Natural killer cell (primary cell): ENCODE measurements around the gene LMAN2. TPM values are rescaled to one million over a fixed set of nuclear protein-coding genes. Genes with fewer than 3 reads are reported as not detected.
A peak's percentile ranks its signal among the peaks of the same experiment; 100 is the strongest.
"Not testable (repeated sequence)": the region's sequence is repeated elsewhere in the genome, so short reads cannot be mapped to it uniquely, and the experiment has no call there.

Experiments used
- ATAC-seq, 3 donors: fragments of 150-1000 bp in 2 of 3; fragments of 200-7000 bp in 1 of 3; cut with Tn5 transposase; 1 replicate in 1 of 3; 2 replicates in 2 of 3; pipeline ENCODE4 v1.10.0; 2021; ENCODE audit warnings: mild to moderate bottlenecking in 2 of 3, moderate library complexity in 2 of 3
- DNase-seq, 2 donors: peaks; one replicate each; pipeline versions ENCODE4 v3.0.0 to v3.0.0-alpha.2; 2013 to 2021; ENCODE audit warnings: mixed read lengths in 1 of 2
- H3K27ac ChIP-seq: one replicate; pipeline ENCODE4 v1.5.1; 2013; ENCODE audit warnings: mild to moderate bottlenecking, low read length
- H3K27me3 ChIP-seq: one replicate; pipeline ENCODE4 v1.6.1; 2013; ENCODE audit warnings: low read length; ENCODE audit not compliant: control insufficient read depth, insufficient read depth
- H3K36me3 ChIP-seq: one replicate; pipeline ENCODE4 v1.6.1; 2013; ENCODE audit warnings: low read length; ENCODE audit not compliant: control insufficient read depth, insufficient read depth
- H3K4me1 ChIP-seq: one replicate; pipeline ENCODE4 v1.6.1; 2013; ENCODE audit warnings: low read length; ENCODE audit not compliant: control insufficient read depth, insufficient read depth
- H3K4me3 ChIP-seq: one replicate; pipeline ENCODE4 v1.5.1; 2013; ENCODE audit warnings: low read length
- H3K9me3 ChIP-seq: one replicate; pipeline ENCODE4 v1.6.1; 2013; ENCODE audit warnings: low read length; ENCODE audit not compliant: control insufficient read depth, insufficient read depth
- H3K27ac Mint-ChIP-seq, 2 donors: one replicate each; pipeline ENCODE4 v1.8.0; 2022; ENCODE audit warnings: mild to moderate bottlenecking in 2 of 2, mixed read lengths in 2 of 2, moderate library complexity in 1 of 2
- H3K27me3 Mint-ChIP-seq, 2 donors: one replicate each; pipeline ENCODE4 v1.8.0; 2022; ENCODE audit warnings: low read depth in 2 of 2, mixed read lengths in 2 of 2
- H3K36me3 Mint-ChIP-seq: one replicate; pipeline ENCODE4 v1.8.0; 2022; ENCODE audit warnings: mixed read lengths
- H3K4me1 Mint-ChIP-seq, 2 donors: one replicate each; pipeline ENCODE4 v1.8.0; 2022; ENCODE audit warnings: mixed read lengths in 2 of 2
- H3K4me3 Mint-ChIP-seq: one replicate; pipeline ENCODE4 v1.8.0; 2022; ENCODE audit warnings: mild to moderate bottlenecking, moderate library complexity, mixed read lengths
- H3K9me3 Mint-ChIP-seq, 2 donors: one replicate each; pipeline ENCODE4 v1.8.0; 2022; ENCODE audit warnings: mixed read lengths in 2 of 2
- WGBS: methylation state at CpG from one replicate; pipeline ENCODE4 v1.1.7; 2013; ENCODE audit warnings: missing lambda C conversion rate; ENCODE audit not compliant: insufficient coverage; 5-methylcytosine and 5-hydroxymethylcytosine counted together
- intact Hi-C: fragments of 100-400 bp; cut with micrococcal nuclease; formaldehyde crosslinking; loops from one replicate; pipeline ENCODE4 v1.14.2; 2022
- total RNA-seq, 4 donors: library from RNA; stranded (reverse); fragments of 120-200 nt in 1 of 4; gene quantifications; one replicate each; pipeline versions ENCODE4 v1.2.3 to v1.2.4, GENCODE V29; 2013 to 2022
- TF ChIP-seq, protein P1 (sequence below): fragments of 200-600 bp; IDR thresholded peaks from one replicate; pipeline ENCODE4 v1.8.0; 2022; ENCODE audit warnings: antibody characterized with exemption

The LMAN2 gene
- total RNA-seq, 3 donors from 2014 or later (not counting 1 experiment from before 2014, with no cell fraction given), result 112 to 124 (median 114) TPM

DNA sequence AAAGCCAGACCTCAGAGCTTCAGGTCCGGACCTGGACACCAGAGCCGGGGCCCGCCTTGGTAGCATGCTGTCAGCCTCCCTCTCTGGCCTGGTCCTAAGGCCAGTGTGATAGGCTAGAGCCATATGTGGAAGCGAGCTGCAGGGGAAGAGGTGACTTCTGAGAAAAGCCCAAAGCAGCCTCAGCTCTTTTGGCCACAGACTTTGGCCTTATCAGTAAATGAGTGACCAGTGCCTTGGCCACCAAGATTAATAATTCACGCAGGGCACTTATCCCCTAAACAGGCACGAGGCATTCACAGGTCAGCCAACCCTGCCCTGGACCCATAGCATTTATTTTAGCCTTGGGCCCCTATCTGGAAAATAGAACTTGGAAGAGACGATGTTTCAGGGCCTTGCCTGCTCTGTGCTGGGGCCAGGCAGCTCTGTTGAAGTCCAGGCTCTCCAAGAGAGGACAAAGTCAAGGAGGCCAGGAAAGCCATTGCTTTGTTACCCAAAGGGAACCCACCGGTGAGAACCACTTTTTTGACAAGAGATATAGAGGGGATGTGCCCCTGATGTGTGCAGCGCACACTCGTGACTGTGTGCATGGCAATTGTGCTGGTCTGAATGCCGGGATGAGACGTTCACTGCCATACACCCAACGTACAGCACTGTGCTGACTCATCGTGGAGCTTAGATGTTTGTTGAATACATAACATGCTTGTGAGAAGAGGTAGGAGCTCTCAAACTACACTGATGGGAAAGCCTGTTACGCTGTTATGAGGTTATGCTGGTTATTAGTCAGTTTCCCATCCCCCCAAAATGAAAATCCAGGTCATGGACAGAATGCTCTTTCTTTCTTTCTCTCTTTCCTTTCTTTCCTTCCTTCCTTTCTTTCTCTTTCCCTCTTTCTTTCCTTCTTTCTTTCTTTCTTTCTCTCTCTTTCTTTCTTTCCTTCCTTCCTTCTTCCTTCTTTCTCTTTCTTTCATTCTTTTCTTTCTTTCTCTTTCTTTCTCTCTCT is 27.7 kb upstream of the LMAN2 start:
- no peaks in the 10 kb centered on the region for H3K36me3 ChIP-seq
- intact Hi-C loops, result no loop called here
- no peak for ATAC-seq
- Mint-ChIP-seq H3K36me3 (no peaks in the 10 kb centered on the region), H3K27ac (no peak overlapping the region), H3K4me3 (no peak overlapping the region), H3K27me3 (peaks cover 4 to 5% of the 10 kb centered on the region in 2 donors), H3K4me1 (peaks cover 0 to 11% of the 10 kb centered on the region in 2 donors), H3K9me3 (no peaks in the 10 kb centered on the region)
- H3K9me3 ChIP-seq, result no peaks in the 10 kb centered on the region
- no peak overlapping the region for H3K27ac ChIP-seq
- WGBS, result 77% methylated on average over 14 of the region's 15 CpGs
- TF ChIP-seq, protein P1, sequence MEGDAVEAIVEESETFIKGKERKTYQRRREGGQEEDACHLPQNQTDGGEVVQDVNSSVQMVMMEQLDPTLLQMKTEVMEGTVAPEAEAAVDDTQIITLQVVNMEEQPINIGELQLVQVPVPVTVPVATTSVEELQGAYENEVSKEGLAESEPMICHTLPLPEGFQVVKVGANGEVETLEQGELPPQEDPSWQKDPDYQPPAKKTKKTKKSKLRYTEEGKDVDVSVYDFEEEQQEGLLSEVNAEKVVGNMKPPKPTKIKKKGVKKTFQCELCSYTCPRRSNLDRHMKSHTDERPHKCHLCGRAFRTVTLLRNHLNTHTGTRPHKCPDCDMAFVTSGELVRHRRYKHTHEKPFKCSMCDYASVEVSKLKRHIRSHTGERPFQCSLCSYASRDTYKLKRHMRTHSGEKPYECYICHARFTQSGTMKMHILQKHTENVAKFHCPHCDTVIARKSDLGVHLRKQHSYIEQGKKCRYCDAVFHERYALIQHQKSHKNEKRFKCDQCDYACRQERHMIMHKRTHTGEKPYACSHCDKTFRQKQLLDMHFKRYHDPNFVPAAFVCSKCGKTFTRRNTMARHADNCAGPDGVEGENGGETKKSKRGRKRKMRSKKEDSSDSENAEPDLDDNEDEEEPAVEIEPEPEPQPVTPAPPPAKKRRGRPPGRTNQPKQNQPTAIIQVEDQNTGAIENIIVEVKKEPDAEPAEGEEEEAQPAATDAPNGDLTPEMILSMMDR, result no peak
- peak in 1 of 2 donors; percentile 31 for DNase-seq
- H3K4me3 ChIP-seq, result no peak overlapping the region
- H3K27me3 ChIP-seq, result no peaks in the 10 kb centered on the region
- peaks cover 2% of the 10 kb centered on the region for H3K4me1 ChIP-seq

DNA sequence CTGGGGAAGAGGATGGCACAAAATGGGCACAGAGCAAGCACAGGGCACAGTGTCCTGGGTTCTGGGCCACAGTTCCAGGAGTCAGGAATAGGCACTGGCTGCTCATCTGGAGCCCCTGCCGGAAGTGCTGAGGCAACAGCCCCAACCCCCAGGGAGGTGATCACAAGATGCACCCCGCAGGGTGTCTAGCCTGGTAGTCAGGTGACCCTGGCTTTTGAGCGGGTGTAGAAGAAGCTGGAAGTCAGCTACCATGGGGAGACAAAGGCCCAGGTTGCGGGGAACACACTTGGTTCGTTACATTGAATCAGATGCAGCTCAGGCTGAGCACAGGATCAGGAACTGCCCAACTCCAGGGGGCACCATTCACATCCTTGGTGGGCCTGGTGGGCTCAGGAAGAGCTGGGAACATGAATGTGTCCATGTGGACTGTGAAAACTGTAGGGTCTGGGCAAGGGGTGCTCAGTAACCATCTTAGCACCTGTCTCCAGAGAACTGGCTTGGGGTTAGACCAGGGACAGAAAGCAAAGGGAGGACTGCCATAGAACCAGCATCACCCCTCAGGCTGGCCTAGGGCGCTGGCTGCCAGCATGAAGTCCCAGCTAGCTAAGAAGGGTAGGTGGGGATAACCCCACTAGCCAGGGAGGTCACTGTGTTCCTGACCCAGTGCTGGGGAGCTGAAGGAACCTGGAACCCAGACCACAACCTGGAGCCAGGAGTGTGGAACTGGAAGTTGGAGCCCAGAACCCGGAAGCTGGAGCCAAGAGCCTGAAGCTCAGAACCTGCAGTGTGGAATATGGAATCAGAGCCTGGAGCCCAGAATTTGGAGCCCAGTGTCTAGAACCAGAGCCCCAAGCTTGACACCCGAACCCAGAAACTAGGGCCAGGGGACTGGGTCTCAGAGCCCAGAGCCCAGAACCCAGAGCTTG is 26.6 kb upstream of the LMAN2 start:
- H3K4me1 ChIP-seq, result peaks cover 10% of the 10 kb centered on the region

DNA sequence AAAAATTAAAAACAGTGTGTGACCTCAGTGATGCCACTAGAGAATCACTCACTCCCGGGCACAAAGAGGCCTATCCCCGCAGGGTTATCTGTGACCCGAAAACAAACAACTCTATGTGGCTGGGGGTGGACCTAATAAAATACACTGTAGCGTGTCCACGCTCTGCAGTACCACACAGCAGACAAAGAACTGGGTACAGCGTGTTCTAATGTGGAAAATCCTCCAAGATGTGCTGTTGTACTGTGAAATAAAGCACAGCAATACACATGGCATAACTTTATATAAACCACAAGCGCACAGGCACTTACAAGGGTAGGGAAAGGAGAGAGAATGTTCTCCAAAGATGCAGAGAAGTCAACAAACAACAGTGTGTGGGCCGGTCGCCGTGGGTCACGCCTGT is 24.6 kb upstream of the LMAN2 start:
- Mint-ChIP-seq H3K4me3 (no peak overlapping the region), H3K4me1 (peaks cover 10 to 25% of the 10 kb centered on the region in 2 donors), H3K36me3 (no peaks in the 10 kb centered on the region), H3K27ac (no peak overlapping the region), H3K9me3 (no peaks in the 10 kb centered on the region), H3K27me3 (peaks cover 0 to 4% of the 10 kb centered on the region in 2 donors)
- 95% methylated on average over 9 of the region's 11 CpGs for WGBS
- intact Hi-C loops, result no loop called here
- Histone ChIP-seq H3K4me1 (peaks cover 30% of the 10 kb centered on the region), H3K27me3 (no peaks in the 10 kb centered on the region), H3K4me3 (no peak overlapping the region), H3K36me3 (peaks cover 18% of the 10 kb centered on the region), H3K9me3 (no peaks in the 10 kb centered on the region), H3K27ac (no peak overlapping the region)
- TF ChIP-seq, protein P1, result no peak
- ATAC-seq, result no peak
- DNase-seq, result no peak

More for the DNA sequence above, 26.6 kb upstream of the LMAN2 start:
- Histone ChIP-seq H3K27ac (no peak overlapping the region), H3K36me3 (peaks cover 4% of the 10 kb centered on the region), H3K4me3 (no peak overlapping the region), H3K9me3 (no peaks in the 10 kb centered on the region), H3K27me3 (no peaks in the 10 kb centered on the region)
- no peak overlapping the region for H3K4me3 Mint-ChIP-seq
- DNase-seq (no peak), ATAC-seq (no peak)
- H3K27ac Mint-ChIP-seq, result no peak overlapping the region
- no peaks in the 10 kb centered on the region for H3K9me3 Mint-ChIP-seq
- H3K4me1 Mint-ChIP-seq, result peaks cover 0 to 11% of the 10 kb centered on the region in 2 donors
- TF ChIP-seq, protein P1, result no peak
- H3K36me3 Mint-ChIP-seq, result no peaks in the 10 kb centered on the region
- intact Hi-C loops, result no loop called here
- peaks cover 4 to 5% of the 10 kb centered on the region in 2 donors for H3K27me3 Mint-ChIP-seq
- 88% methylated on average over 8 of the region's 8 CpGs for WGBS

DNA sequence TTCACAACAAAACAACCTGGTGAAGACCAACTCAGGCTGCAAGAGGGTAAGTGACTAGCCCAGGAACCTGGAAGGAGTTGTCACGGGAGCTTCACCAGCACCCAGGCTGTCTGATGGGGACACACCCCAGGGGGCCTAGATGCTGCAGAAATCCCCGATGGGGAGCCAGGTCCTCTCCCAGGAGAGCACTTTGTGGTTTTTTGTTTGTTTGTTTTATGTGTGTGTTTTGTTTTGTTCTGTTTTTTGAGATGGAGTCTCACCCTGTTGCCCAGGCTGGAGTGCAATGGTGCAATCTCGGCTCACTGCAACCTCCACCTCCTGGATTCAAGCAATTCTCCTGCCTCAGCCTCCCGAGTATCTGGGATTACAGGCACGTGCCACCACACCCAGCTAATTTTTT is 24.0 kb upstream of the LMAN2 start:
- H3K27ac ChIP-seq, H3K4me3 ChIP-seq, ATAC-seq, H3K9me3 Mint-ChIP-seq, H3K4me3 Mint-ChIP-seq, H3K27me3 Mint-ChIP-seq, H3K27ac Mint-ChIP-seq, H3K9me3 ChIP-seq, H3K27me3 ChIP-seq, DNase-seq, intact Hi-C loops, H3K36me3 Mint-ChIP-seq: not testable (repeated sequence)
- H3K4me1 Mint-ChIP-seq, result peaks cover 10 to 25% of the 10 kb centered on the region in 2 donors
- Histone ChIP-seq H3K36me3 (peaks cover 19% of the 10 kb centered on the region), H3K4me1 (peaks cover 34% of the 10 kb centered on the region)
- WGBS, result 88% methylated on average over 5 of the region's 5 CpGs
